Left colon (tissue), 2 donors: Measurements from ENCODE around the gene SLC6A19. TPM values are rescaled to one million over a fixed set of nuclear protein-coding genes. Genes with fewer than 3 reads are reported as not detected.

Experiments used
- ATAC-seq: fragments of 200-7000 bp; cut with Tn5 transposase; one replicate; pipeline ENCODE4 v1.9.1; 2020; ENCODE audit warnings: mild to moderate bottlenecking, moderate library complexity
- DNase-seq, 2 donors: peaks; one replicate each; pipeline ENCODE4 v3.0.0-alpha.2; 2020
- intact Hi-C, 2 donors: fragments of 100-400 bp; cut with DNase I in 1 of 2; cut with micrococcal nuclease in 1 of 2; formaldehyde crosslinking; loops; one replicate each; pipeline versions ENCODE4 v1.11.2 to v1.14.0; 2022; cut with DNase I, micrococcal nuclease
- total RNA-seq, 2 donors: library from RNA; stranded (reverse); fragmentation: NEBNext Ultra II Directional; extraction: Animal tissue kit (Norgen Biotek cat#: 25700); gene quantifications; one replicate each; pipeline ENCODE4 v1.2.1, GENCODE V29; 2021
- donor health status: DM: no; HTN: no; CAD: no.
- donor health status: DM: yes; HTN: yes; CAD: no.

The SLC6A19 gene
- total RNA-seq, 2 donors from 2014 or later: 5.8 to 72.5 TPM

DNA sequence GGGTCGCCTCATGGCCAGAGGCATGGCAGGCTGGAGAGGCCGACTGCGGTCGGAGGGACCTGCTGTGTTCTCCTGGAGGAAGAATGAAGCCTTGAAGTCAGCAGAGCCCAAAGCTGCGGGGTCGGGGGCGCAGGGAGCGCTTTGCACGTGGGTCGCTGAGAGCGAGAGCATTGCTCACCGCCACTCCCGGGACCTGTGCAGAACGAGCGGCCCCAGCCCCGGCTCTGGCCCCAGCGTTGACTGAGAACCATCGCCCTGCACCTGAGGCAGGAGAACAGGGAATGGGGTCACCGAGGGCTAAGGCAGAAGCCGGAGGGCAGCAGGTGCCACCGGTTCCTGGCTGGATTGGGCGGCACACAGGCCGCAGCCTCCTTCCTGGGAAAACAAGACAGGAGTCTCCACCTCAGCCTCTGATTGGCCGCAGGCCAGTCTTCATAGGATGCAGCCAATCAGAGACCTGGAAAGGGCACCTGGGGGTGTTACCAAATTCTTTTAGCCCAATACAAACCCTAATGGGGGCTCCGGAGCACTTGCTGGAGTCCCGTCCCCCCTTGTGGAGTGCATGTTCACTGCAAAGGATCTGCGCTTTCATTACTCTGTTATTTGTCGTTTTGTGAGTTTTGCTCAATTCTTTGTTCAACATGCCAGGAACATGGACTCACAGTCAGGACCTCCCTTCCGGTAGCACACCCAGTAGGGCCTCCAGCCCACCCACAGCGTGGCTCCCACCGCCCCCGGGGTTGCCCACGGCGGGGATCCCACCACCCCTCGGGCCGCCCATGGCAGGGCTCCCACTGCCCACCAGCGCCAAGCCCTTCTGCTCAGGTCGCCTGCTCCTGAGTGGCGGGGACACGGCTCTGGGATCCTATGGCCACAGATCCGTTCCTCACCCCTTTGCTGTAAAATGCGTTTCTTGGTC, 24.7 kb upstream of the SLC6A19 start:
- intact Hi-C loops: no loop called here
- peak; percentile 3 to 19 for DNase-seq

DNA sequence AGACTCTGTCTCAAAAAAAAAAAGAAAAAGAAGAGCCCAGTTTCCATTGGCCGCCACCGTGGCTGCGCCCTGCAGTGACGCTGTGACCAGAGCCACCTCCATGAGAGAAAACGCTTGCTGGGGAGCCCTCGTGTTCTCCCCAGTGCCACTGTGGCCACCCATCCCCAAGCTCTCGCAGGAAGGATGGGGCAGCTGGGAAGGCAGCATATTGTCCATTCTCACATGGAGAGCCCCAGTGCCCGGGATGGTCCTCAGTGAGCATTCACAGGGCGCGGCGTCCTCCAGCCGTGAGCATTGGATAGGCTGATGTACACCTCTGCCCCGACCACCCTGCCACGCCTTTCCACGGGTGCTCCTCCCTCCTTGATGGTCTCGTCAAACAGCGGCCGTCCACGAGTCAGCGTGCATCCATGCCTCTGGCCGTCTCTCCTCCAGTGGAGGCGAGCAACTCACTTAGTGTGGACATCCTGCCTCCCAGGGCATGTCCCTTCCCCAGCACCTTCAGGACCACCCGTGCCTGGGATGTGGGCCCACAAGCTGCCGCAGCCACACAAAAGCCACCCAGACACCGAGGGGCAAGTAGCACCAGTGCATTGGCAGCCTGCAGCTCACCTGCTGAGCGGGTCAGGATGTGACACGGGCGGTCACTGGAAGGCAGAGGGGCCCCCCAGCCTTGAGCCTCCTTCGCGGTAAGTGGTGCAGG, 23.4 kb upstream of the SLC6A19 start:
- ATAC-seq: no peak
- intact Hi-C loops: no loop called here
- peak in 1 of 2 donors; percentile 18 for DNase-seq

More for the DNA sequence above, 24.7 kb upstream of the SLC6A19 start:
- no peak for ATAC-seq

DNA sequence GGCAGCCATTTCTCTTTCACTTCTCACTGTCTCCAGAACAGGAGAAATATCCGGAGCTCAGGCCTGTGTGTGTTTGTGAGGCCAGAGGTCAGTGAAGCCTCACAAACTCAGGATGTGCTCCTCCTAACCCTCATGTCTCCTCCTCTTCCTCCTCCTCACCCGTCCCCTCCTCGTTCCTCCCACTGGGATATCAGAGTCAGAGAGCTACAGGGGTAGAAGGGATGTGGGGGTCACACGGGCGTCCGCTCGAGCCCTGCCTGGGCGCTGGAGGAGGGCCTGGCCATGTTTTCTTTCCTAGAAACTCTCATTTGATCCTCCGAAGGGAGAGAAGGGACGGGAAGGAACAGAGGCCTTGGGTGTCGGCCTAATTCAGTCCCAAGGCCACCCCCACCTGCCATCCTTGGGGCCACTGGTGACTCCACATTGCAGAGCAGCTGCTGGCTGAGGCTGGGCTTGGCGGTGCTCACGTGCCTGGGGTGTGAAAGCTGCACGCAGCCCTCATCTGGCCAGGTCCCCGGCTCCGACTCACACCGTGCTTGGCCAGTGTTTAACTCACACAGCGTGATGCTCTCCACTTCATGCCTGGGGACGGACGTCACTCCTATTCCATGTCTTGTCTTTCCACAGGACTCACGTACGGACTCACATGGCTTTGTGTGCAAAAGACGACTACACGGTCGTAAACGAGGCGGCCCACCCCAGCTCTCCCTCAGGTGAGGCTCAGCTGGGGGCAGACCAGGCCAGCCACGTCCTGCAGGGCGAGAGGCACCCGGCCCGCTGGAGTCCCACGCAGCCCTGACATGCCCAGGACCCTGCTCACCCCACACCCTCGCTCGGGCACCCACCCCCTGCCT, 22.6 kb upstream of the SLC6A19 start:
- intact Hi-C loops: no loop called here
- DNase-seq (peak in 1 of 2 donors; percentile 4), ATAC-seq (no peak)

DNA sequence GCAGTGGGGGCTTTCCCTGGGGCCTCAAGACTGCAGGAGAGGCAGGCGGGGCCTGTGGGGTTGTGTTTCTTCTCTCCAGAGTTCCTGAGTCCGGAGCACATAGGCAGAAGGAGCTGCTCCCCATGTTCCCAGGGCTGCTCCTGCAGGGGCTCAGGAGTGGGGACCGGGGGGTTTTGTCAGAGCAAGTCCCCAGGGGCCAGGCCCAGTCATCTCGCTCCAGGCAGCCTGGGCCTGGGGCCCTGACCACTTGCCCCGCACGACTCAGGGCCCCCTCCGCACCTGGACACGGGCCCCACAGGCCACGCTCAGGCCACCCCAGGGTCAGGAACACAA, 22.0 kb upstream of the SLC6A19 start:
- DNase-seq (peak in 1 of 2 donors; percentile 3), ATAC-seq (no peak)
- intact Hi-C loops: no loop called here

DNA sequence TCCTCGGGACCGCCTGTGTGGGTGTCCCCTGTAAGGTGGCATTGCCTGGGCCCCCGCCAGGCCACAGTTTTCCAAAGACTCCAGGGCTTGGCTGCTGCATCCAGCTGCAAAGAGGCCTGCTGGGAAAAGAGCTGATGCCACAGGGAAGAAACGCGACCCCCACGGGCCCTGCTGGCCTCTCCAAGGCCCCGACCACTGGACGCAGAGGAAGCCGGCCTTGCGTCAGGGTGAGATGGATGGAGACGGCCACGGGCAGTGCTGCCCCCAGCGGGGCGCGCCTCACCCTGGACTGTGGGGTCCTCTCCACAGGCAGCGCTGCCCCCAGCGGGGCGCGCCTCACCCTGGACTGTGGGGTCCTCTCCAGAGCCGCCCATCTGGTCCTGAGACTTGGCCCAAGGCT, 21.3 kb upstream of the SLC6A19 start:
- no peak for ATAC-seq
- DNase-seq: peak in 1 of 2 donors; percentile 4
- intact Hi-C loops: no loop called here

DNA sequence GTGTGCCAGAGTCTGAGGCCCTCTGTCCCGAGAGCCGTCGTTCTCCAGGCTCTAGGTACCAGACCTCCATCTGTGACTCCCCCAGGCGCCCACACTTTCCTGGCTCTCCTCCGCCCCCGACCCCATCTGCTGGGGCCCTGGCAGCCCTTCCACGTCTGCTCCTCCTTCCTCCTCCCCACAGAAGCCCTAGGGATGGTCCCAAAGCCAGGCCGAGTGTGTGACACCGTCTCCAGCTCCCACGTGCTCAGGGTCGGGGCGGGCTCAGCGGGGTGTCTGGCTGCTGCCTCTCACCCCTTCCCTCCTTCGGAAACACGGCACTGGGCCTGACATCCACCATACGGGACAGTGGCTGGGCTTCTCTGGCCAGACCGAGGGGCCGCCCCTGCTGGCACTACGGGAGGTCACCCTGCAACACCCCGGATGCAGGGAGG, 20.5 kb upstream of the SLC6A19 start:
- intact Hi-C loops: no loop called here
- DNase-seq (peak; percentile 6 to 21), ATAC-seq (no peak)

DNA sequence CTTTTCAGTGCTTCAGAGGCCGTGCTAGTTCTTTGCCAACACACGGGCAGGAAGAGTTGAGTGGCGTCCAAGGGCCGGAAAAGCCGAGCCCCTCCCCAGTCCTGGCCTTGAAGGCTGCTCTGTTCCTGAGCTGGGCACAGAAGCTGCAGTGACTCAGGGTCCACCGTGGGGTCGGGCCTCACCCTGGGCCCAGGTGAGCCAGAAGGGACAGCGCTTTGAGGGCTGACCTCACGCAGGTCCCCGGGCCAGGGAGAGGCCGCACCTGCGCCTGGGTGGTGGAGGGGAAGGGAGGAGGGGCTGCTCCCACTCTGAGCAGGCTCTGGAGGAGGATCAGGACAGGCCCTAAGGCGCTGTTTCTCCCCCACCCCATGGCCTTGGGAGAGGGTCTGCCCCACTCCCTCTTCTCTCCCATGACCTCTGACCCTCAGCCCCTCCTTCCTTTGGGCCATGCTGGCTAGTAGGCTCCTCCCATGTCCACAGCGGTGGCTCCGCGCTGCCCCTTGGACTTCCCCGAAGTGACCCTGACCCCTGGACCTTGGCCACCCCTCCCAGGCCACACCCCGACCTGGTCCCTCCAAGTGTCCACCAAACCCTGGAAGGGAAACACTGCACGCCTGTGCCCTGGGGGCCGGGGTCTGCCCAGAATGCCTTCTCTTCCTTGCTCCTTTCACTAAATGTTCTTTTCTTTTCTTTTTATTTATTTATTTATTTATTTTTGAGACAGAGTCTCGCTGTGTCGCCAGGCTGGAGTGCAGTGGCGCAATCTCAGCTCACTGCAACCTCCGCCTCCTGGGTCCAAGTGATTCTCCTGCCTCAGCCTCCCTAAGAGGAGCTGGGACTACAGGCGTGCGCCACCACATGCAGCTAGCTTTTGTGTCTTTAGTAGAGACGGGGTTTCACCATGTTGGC, 19.7 kb upstream of the SLC6A19 start:
- peak; percentile 34 to 38 for DNase-seq
- intact Hi-C loops: no loop called here
- peak; percentile 54 for ATAC-seq

DNA sequence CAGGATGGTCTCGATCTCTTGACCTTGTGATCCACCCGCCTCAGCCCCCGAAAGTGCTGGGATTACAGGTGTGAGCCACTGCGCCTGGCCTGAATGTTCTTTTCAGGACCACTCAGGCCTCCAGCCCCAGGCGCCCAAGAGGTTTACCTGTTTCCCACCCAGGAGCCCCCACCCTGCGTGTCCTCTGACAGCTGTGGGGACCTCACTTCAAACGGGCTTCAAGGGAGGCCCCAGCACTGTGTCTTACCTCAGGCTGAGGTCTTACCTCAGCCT, 19.1 kb upstream of the SLC6A19 start:
- no peak for ATAC-seq
- DNase-seq: peak in 1 of 2 donors; percentile 18
- intact Hi-C loops: no loop called here

DNA sequence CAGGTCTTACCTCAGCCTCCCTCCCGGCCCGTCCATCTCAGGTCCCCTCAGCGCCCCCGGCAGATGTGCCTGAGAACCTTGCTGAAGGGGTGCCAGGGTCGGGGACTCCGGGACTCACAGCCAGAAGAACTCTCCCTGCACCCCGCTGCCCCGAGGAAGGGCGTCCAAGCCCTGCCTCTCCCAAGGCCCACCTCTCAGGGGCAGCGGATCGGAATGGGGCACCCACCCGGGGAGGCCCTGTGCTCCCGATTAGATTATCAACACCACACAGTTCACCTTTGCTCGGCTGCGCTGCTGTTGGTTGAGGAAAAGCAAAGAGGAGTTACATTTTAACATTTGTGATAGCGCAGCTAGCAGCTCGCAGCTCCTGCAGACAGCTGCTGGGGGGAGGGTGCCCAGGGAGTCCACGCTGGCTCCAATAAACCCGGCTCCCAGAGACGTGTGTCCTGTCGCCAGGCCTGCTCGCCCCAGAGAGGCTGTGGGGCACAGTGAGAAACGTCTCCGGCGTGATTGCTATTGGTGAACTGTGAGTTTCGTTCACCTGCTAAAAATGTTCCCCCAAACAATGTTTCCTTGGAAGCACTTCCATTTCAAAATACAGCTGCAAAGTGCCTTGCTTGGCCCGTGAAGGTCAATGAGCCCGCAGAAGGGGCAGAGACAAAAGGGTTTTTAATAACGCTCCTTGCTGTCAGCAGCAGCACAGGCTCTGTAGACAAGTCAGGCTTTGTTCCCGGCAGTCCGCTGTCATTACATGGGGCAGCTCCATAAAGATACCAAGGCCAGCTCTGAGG, 18.6 kb upstream of the SLC6A19 start:
- DNase-seq (peak; percentile 61 to 68), ATAC-seq (peak; percentile 67)
- intact Hi-C loops: no loop called here

DNA sequence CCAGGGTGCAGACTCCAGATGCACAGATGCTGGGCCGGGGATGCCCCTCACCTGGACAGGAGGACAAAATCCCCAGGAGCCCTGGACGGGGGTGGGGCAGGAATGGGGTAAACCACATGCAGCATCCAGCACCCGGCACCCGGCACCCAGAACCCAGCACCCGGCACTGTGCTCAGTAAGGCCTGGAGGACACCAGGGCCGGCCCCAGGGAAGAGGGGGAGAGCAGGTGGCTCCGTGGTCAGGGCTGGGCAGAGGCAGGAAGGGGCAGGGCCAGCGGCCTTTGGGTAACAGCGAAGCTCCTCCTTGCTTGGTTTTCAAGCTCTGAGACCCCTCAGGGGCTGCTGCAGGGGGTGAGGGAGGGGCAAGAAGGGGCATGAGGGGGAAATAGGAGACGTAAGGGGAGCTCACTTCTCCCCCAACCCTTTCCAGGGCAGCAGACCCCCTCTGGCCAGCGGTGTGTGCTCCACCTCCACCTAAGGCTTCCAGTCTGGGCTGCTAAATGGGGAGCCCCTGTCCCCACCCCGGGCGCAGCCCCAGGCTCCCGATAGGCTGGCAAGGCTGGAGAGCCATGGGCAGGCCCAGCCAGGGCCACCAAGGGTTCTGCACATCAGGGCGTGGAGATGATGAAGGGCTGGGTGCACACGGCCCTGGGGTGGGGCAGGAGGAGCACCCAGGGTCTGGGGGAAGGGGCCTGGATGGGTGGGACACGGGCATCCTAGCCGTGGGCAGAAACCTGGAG, 17.8 kb upstream of the SLC6A19 start:
- DNase-seq: peak; percentile 32 to 37
- peak; percentile 8 for ATAC-seq
- intact Hi-C loops: no loop called here

DNA sequence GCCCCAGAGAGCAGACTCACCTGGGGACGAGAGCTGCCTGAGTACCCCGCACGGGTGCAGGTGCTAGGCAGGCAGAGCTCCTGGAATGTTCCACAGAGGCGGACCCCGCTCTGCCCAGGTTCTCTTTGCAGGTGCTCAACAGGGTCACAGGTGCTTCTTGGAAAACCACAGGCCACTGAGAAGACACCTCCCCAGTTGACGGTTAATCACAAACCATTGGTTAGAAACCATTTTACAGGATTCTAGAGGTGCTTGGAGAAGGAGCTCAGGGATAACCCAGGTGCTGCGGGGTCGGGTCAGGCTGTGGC, 17.3 kb upstream of the SLC6A19 start:
- no peak for ATAC-seq
- intact Hi-C loops: no loop called here
- DNase-seq: no peak

DNA sequence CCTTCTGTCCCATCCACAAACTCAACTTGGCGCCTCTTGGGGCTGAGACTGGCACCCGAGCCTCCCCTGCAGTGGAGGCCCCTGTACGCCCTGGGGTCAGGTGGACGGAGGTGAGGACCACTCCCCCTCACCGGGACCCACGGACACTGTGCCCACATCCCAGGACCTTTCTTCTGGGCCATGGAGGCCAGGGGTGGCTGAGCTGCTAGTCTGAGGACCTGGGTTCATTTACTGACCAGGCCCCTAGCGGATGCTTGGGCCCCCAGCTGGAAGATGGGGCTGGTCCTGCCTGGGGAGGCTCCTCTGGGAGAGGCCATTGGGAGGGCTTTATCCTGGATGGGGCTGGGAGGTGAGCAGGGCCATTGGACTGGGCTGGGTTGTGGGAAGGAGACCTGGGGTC, 16.9 kb upstream of the SLC6A19 start:
- peak; percentile 2 to 22 for DNase-seq
- ATAC-seq: no peak
- intact Hi-C loops: no loop called here

DNA sequence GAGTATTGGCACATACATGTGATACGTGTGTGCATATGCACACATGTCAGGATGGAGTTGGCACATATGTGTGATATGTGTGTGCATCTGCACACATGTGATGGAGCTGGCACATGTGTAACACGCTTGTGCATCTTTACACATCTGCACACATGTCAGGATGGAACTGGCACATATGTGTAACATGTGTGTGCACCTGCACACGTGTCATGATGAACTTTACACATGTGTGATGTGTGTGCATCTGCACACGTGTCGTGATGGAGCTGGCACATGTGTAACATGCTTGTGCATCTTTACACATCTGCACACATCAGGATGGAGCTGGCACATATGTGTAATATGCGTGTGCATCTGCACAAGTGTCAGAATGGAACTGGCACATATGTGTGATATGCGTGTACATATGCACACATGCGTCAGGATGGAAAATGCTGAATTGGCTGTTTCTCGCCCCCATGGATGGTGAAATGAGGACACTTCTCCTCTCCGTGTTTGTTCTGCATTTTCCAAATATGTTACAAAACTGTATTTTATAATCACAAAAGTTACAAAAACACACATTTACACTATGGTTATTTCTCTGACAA, 16.3 kb upstream of the SLC6A19 start:
- intact Hi-C loops: no loop called here
- DNase-seq (no peak), ATAC-seq (no peak)

DNA sequence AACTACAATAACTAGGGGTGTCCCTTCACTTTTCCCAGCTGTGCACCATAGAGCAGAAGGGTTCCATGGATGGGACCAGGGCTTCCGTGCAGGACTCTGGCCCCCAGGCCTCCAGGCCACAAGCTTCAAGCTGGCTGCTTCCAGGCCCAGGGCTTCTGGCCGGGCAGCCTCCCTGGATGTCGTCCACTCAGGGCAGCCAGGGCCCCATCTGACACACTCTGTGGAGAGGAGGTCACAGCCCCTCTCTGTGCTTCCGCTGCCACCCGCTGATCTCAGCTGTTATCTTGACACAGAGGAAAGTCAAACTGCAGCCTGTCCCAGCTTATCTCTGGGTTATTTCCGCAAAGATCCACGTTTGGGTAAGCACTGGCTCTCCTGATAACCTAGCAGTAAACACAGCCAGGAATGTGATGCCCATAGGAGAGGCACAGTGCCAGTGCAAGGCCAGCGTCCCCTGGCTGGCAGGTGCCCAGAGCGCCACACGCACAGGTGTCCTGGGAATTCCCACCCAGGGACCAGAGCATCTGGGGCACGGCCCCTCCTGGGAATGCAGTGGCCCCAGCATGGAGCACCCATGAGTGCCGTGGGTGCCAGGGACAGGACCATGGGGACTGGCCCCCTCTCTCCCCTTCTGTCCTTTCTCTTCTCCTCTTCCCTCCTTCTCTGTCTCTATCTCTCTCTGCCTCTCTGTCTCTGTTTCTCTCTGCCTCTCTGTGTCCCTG, 15.6 kb upstream of the SLC6A19 start:
- peak; percentile 40 for ATAC-seq
- intact Hi-C loops: no loop called here
- peak; percentile 40 to 48 for DNase-seq

DNA sequence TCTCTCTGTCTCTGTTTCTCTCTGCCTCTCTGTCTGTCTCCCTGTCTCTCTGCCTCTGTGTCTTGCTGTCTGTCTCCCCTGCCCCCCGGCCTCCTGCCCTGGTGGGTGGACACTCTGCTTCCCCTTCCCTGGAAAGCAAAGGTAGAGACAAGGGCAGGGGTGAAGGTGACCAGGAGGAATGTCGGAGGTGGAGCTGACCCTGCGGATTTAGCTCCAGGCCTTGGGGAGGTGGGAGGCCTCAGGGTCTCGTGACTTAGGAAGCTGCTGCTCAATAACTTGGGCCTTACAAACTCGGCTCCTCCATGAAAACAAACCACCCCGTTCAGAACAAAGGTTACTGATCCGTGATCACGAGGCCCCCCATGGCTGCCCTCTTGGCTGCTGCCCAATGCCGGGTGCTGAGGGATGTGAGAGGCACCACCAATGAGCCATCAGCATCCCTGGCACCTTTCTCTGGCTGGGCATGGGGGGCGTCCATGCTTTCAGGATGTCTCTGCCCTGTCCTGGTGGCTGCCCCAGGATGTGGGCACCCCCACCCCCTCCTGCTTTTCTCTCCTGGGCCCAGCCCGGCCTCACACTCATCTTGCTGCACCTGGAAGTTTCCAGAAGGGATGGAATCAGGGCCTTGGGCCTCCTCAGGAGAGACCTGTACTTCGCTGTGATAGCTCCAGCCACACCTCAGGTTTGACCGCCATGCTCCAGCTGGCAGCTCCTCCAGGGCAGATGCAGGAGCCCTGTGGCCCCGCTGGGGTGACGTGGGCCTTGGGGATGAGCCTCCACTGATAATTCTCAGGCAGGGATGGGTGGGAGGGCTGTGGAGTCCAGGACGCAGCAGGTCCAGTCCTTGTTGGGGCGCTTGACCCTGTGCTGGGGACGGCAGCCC, 14.8 kb upstream of the SLC6A19 start:
- ATAC-seq (no peak), DNase-seq (peak in 1 of 2 donors; percentile 22)
- intact Hi-C loops: no loop called here
